Occipital lobe (tissue), 2 donors: Measurements from ENCODE around the gene SAA1. TPM values are rescaled to one million over a fixed set of nuclear protein-coding genes. Genes with fewer than 3 reads are reported as not detected.
"Not testable (repeated sequence)": the region's sequence is repeated elsewhere in the genome, so short reads cannot be mapped to it uniquely, and the experiment has no call there.

ENCODE experiments used
- DNase-seq: peaks from one replicate; lab custom pipeline; 2025; lab: John Stamatoyannopoulos, UW
- total RNA-seq: library from RNA; depleted of rRNA; stranded (reverse); fragments of >200 nt; gene quantifications from one replicate; pipeline ENCODE4 v1.2.3, GENCODE V29; 2014

The SAA1 gene
- total RNA-seq, 1 donor from 2014 or later = not detected

DNA sequence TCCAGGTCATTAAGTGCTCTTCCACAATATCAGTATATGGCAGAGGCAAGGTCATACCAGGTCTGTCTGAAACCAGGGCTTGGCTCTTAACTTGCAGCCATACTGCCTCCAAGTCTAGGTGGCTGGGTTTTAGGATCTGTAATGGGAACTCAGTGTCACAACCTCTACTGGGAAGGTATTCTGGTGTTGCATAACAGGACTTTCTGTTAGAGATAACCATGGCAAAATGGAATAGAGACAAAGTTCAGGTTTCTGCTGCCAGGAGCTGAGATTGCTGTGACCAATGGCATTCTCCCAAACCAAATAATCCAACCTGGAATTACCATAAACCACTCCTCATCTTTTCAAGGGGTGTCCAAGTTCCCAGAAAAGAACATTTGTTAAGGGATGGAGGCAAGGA is 6.8 kb upstream of the SAA1 start:
- no peak for DNase-seq

DNA sequence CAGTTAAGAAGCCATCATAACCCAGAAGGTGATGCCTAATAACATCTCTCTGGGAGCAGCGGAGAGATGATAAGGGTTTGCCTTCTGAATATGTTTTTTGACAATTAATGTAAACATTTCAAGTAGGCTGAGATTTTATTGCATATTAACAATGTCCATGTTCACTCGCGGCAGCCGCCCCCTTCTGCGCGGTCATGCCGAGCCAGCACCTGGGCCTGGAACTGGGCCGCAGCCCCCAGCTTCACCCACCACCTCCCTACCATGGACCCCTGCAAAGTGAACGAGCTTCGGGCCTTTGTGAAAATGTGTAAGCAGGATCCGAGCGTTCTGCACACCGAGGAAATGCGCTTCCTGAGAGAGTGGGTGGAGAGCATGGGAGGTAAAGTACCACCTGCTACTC is 4.3 kb upstream of the SAA1 start:
- DNase-seq = no peak

DNA sequence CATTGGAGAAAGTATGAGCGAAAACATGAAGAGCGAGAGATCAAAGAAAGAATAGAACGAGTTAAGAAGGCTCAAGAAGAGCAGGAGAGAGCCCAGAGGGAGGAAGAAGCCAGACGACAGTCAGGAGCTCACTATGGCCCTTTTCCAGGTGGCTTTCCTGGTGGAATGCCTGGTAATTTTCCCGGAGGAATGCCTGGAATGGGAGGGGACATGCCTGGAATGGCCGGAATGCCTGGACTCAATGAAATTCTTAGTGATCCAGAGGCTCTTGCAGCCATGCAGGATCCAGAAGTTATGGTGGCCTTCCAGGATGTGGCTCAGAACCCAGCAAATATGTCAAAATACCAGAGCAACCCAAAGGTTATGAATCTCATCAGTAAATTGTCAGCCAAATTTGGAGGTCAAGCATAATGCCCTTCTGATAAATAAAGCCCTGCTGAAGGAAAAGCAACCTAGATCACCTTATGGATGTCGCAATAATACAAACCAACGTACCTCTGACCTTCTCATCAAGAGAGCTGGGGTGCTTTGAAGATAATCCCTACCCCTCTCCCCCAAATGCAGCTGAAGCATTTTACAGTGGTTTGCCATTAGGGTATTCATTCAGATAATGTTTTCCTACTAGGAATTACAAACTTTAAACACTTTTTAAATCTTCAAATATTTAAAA is 3.2 kb upstream of the SAA1 start:
- not testable (repeated sequence) for DNase-seq

DNA sequence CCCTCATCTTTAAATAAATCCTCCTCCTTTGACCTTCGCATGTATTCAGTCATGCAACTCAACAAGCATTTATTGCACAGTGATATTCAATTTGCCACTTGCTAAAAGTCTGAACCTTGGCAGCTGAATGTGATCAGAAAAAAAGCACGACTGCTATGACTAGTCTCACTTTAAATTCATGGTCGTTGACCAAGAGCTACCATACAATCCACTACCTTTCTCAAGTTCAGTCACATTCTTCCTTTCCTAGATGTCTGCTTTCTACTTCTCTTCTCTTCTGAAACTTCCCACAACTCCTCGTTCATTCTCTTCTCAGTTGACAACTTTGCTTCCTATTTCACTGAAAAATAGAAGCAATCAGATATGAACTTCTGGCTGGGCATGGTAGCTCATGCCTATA is 2.0 kb upstream of the SAA1 start:
- DNase-seq = no peak

DNA sequence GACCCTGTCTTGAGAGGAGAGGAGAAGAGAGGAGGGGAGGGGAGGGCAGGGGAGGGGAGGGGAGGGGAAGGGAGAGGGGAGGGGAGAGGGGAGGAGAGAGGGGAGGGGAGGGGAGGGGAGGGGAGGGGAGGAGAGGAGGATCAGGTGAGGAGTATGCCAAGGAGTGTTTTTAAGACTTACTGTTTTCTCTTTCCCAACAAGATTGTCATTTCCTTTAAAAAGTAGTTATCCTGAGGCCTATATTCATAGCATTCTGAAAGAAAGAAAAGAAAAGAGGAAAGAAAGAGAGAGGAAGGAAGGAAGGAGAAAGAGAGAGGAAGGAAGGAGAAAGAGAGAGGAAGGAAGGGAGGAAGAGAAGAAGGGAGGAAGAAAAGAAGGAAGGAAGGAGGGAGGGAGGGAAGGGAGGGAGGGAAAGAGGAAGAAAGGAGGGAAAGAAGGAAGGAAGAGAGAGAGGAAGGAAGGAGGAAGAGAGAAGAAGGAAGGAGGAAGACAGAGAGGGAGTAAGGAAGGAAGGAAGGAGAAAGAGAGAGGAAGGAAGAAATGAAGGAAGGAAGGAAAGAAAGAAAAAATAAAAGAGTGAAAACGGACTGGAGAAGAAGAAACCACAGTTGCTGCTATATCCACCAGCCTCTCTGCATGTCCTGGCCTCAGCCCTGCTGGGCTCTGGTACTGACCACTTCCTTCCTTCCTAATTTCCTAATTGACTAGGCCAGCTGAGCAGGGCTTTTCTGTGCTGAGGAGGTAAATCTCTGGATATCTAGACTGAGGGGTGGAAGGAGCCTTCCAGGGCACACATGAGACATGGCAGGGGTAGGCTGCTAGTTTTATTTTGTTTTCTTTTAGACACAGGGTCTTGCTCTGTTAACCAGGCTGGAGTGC is 1.1 kb upstream of the SAA1 start:
- no peak for DNase-seq

DNA sequence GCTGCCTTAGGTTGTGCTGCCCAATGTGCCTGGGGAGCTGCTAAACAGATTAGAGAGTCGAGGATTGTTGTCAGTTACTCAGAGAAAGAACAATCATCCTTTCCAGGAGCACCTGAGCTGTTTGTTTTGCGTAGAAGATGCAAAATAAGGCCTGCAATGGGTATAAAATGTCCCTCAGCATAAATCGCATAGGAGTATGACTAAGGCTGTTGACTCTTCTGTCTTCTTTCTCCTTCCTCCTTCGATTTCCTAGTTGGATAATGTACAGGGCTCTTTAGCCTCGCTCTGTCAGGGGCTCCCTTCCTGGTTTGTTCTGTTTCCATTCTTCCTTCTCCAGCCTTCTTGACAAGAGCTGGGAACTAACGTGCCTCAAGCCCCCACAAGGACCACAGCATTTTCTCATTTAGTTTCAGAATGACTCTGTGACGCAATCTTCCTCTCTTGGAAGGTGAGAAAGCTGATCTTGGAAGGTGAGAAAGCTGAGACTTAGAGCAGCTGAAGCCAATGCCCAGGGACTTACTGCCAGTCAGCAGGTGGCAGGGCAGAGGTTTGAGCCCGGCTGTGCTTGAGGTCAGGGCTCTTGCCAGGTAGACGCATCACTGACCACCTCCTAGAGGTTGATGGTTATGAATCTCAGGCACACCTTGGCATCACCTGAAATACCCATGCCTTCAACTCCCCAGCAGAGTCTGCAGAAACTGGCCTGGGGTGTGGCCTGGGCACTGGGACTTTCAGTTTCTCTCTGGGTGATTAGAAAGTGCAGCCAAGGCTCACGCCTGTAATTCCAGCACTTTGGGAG is 1.5 kb downstream of the SAA1 start:
- DNase-seq = not testable (repeated sequence)

DNA sequence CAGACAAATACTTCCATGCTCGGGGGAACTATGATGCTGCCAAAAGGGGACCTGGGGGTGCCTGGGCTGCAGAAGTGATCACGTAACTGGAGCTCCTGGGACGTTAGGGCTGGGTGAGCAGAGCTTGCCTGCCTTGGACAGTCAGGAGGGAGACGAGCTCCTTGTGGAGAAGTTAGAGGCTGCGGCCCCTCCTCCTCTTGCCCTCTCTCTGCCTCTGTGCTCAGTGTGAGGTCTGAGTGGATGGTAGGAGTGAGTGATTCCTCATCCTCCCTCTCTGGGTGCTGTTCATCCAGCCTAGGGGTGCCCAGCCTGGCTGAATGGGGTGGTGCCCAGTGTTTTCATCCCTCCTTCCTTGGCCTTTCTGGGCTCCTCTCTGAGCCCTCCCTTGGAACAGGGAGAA is 3.2 kb downstream of the SAA1 start:
- DNase-seq = not testable (repeated sequence)

DNA sequence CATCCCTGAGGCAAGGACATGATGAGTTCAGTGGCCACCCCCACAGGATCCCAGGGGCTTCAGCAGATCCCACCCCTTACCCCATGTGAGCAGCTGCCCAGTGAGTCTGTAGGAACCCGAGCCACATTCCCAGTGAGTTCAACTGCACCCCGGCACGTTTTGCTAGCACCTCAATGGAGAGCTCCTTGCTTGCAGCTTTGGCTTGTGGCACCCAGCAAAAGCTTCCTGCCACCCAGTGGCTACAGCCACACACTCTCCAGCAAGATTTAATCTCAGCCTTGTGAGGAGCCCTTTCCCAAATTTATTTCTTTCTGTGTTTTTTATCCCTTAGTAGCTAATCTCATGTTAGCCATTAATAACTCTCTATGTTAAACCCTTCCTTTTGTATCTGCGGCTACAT is 4.0 kb downstream of the SAA1 start:
- DNase-seq = no peak

DNA sequence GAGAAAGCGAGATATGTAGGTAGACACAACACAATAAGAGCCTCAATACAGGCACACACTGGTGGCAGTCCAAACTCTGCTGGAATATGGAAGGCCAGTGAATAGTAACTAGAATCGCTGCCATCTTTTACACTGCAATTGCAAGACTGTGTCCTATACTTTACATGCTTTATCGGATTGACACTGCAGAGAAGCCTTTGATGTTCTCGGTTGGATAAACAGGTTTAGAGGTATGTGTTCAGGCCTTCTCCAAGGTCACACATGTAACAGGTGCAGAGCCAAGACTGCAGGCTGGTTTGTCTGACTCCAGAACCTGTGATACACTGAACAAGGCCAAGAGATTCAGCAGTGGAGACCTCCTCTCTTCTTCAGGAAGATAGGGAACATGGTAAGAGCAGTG is 5.1 kb downstream of the SAA1 start:
- no peak for DNase-seq

DNA sequence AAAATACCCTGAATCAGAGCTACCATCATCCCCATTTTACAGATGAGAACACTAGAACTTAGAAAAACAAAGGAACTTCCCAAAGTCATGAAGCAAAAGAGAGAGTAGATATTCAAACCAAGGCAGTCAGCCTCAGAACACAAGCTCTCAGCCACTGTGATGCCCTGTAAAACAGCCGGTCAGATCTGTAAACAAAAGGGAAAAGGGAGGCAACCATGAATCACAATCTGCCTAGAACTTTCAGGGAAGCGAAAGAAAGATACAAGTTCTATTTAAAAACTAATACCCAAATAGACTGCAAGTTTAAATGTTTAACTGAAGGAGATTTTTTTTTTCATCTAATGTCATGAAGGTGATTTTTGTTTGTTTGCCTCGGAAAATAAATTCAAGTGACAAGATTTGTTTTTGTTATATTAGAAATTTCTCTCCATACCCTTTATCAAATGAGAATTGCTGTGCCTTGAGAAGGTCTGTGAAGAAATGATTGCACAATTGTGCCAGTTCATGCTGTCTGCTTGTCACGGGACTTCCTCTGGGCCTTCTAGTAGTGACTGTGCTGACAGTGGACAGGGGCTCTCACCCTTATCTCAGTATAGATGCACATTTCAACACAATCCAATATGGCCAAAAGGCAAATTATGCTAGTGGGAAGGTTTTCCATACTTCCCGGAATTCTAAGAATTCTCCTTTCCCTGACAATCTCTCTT is 11.7 kb downstream of the SAA1 start:
- no peak for DNase-seq

DNA sequence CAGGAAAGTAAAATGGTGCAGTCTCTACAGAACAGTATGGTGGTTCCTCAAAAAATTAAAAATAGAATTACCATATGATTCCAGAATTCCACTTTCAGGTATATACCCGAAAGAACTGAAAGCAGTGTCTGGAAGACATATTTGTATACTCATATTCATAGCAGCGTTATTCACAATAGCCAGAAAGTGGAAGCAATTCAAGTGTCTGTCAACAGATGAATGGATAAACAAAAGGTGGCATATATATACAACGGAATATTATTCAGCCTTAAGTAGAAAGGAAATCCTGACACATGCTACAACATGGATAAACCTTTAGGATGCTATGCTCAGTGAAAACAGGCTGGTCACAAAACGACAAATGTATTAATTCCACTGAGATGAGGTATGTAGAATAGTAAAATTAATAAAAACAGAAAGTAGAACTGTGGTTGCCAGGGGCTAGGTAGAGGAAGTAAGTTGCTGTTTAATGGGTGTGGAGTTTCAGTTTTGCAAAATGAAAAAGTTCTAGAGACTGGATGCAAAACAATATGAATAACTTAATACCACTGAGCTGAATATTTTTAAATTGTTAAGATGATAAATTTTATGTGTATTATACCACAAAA is 14.5 kb downstream of the SAA1 start:
- no peak for DNase-seq

DNA sequence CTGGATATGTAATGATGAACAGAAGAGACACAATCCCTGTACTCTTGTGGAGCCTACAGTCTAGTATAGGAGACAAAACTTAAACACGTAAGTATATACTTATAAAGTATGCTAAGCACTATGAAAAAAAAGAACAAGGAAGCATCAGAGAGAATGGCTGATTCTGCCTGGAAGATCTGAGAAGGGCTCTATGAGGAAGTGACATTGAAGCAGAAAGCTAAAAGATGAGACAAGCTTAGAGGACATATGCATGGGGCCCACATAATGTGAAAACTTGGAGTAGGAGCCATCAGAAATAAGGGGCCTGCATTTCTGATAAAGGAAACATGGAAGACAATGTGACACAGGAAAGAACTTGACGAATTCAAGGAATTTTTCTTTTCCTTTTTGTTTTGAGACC is 16.6 kb downstream of the SAA1 start:
- DNase-seq = no peak

DNA sequence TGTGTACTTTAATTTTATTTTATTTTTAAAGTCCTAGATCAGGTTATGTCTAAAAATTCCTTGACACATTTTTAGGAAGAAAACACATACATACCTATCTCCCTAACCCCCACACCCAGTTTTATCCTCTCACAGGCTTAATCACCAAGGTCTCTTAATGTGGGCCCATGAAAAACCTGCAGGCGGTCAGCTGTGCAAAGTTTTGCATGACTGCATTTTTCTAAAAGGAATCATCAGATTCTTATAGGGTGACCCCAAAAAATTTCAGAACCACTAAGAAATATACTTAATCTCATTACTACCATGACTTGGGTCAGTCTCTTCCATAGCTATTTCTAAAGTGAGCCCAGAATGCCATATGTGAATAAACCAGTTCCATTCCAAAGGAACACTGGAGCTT is 19.8 kb downstream of the SAA1 start:
- no peak for DNase-seq

DNA sequence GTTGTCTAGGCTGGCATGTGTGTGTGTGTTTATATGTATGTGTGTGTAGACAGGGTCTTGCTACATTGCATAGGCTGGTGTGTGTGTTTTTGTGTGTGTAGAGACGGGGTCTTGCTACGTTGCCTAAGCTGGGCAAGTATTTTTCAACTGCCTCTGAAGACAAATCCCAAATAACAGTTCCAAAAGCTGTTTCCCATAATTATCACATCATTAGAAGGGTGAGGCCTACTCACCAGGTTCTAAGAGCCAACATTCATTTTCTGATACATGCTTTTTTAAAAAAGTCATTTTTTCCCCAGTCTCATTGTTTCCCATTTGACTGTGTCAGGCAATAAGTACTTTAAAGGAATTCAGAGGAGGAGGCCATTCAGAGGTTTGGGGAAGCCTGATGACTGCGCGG is 22.8 kb downstream of the SAA1 start:
- DNase-seq = no peak

DNA sequence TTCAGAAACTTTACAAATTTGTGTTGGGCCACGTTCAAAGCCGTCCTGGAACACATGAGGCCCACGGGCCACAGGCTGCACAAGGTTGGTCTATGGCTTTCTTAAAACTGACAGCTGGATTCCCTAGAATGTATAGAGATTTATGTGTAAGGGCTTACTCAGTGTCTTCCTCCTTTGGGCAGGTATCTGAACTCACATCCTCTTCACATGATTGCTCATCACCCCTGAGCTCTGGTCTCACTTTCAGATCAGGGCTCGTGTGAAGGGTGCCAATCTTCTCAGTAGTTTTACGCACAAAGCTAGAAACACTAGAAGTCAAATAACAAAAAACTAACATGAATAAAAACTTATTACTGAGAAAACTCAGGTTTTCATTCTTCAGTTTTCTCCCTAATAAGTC is 28.8 kb downstream of the SAA1 start:
- no peak for DNase-seq

DNA sequence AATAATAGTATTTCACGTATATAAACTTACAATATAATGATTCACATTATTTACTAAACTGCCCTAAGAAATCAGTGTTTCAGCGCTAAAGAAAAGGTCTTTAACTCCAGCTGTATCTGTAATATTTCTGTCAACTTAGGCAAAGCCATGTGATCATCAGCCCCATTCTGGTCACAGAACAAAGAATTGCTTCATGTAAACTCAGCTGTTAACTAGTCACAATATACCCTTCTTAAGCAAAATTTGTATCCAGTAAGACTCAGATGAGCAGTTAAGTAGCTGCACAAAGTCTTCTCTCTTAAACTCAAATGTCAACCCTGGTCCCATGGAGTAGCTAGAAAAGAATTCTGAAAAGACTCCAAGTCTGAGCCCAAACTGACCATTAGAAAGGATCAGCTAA is 29.3 kb downstream of the SAA1 start:
- DNase-seq = no peak

DNA sequence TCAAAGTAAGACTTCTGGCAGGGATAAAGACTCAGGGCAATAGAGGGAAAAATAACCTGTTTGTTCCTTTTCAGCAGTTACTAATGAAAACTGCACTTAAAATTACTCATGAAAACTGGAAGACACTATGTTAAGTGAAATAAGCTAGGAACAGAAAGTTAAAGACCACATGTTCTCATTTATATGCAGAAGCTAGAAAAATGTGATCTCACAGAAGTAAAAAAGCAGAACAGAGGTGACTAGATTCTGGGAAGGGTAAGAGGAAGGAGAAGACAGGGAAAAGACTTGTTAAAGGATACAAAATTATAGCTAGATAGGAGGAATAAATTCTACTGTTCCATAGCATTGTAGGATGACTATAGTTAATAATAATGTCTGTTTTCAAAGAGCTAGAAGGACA is 33.7 kb downstream of the SAA1 start:
- no peak for DNase-seq

DNA sequence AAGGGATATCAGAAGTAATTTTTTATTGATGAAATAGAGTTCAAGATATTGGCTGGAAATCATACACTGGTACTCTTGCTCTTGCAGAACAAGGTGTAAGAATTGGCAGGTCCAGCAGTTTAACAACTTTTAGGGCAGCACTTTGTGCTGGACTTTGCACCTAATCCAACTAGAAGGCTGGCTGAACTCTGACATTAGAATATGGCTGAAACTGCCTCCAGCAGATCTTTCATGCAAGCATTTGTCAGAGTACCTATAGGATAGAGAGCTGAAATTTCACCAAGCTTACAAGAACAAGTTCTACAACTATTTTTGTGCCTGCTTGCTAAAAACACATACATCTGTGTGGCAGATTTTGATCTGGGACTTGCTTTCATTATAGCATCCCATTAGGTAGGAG is 38.7 kb downstream of the SAA1 start:
- no peak for DNase-seq

DNA sequence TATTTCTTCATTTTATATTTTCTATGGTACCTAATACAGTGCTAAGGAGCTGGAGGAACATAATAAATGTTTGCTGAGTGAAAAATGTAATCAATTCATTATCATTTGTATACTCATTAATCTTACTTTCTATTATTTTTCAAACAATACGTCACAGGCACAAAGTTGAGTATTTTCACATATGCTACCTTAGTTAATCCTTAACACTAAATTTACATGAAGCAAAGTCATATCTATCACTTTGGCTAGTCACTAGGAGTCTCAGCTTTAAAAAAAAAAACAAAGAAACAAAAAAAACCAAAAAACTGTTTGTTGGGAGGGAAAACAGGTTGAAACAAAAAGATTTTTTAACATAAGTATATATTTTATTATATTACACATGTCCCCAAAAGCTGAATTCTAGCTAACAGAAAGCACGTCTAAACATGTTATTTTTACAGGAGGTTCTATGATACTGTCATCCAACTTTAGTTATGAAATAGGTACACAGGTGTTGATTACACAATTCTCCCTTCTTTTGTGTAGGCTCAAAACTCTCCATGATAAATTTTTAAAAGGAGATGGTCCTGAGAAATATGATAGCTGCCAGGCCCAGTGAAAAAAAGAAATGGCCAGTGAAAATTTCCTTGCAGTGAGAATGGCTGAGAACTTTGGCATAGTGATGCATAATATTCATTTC is 41.5 kb downstream of the SAA1 start:
- DNase-seq = no peak

DNA sequence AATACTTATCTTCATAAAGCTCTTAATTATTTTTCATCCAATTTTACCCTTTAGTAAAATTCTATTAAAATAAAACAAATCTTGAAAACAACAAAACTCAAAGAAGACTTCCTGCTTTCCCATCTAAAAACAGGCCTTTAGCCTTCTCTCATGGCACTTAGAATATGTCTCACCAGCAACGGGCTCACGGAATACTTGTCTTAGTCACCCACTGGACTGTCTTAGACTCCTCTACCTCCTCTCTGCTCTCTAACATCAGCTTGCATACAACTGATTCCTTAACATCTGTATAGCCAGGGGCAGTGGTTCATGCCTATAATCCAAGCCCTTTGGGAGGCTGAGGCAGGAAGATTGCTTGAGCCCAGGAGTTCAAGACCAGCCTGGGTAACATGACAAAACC is 42.2 kb downstream of the SAA1 start:
- no peak for DNase-seq

DNA sequence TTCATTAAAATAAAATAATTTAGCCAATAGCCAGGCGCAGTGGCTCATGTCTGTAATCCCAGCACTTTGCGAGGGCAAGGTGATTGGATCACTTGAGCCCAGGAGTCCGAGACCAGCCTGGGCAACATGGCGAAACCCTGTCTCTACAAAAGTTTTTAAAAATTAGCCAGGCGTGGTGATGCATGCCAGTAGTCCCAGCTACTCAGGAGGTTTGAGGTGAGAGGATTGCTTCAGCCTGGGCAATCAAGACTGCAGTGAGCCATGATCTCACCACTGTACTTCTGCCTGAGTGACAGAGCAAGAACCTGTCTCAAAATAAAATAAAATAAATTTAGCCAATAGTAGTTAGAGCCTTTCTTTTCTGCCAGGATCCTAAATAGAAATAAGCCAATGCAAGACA is 43.6 kb downstream of the SAA1 start:
- DNase-seq = no peak
